Measurements from ENCODE around the gene ERO1B.
"Not testable (repeated sequence)": the region's sequence is repeated elsewhere in the genome, so short reads cannot be mapped to it uniquely, and the experiment has no call there.

Gene ERO1B, protein sequence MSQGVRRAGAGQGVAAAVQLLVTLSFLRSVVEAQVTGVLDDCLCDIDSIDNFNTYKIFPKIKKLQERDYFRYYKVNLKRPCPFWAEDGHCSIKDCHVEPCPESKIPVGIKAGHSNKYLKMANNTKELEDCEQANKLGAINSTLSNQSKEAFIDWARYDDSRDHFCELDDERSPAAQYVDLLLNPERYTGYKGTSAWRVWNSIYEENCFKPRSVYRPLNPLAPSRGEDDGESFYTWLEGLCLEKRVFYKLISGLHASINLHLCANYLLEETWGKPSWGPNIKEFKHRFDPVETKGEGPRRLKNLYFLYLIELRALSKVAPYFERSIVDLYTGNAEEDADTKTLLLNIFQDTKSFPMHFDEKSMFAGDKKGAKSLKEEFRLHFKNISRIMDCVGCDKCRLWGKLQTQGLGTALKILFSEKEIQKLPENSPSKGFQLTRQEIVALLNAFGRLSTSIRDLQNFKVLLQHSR

GRCh38 chr1:236281654-236282424 lies at the start of gene ERO1B:
ERO1B (minus strand) TSS chr1:236281958; CDS start chr1:236281783, 175 bp downstream.
- no peak for FAIRE-seq

- FAIRE-seq = not testable (repeated sequence)
Observed at GRCh38 chr1:236331412-236331811, 49.7 kb upstream of the ERO1B start.

DNA sequence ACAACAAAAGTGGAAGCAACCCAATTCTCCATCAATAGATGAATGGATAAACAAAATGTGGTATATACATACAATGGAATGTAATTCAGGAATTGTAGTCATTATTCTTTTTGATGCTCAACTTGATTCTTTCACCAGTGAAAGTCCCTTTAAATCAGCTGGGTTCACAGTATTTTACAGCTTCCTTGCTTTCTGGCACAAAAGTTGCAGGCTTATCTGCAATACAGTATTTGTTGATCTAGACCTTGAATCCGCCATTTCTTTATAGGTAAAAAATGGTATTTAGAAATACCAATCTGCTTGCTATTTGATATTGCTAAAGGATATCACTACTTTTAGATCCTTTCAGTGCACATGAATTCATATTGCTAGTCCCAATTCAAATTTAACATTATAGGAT lies 44.7 kb upstream of the ERO1B start:
- no peak for FAIRE-seq

- no peak for FAIRE-seq
Observed at GRCh38 chr1:236325567-236325966, 43.8 kb upstream of the ERO1B start.

- FAIRE-seq = no peak
Observed at GRCh38 chr1:236323819-236324411, 42.2 kb upstream of the ERO1B start.

GRCh38 chr1:236322566-236323409 lies 41.0 kb upstream of the ERO1B start:
- FAIRE-seq = no peak

DNA sequence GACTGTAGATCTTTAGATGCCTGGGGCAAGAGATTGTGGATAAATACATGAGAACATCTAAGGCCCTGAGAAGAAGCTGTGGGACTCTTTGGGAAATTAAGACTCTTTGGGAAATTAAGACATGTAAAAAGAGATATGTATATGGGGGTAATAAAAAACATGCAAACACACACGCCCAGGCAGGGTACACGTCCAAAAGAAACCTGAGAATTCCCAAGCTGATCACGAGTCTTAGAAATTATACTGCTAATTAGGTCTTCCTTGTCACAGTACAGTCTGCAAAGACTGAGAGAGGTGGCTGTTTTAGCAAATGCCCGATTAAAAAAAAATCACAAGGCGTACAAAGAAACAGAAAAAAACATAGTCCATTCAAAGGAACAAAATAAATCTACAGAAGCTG lies 39.3 kb upstream of the ERO1B start:
- FAIRE-seq = no peak

- no peak for FAIRE-seq
Observed at GRCh38 chr1:236320671-236321070, 38.9 kb upstream of the ERO1B start.

DNA sequence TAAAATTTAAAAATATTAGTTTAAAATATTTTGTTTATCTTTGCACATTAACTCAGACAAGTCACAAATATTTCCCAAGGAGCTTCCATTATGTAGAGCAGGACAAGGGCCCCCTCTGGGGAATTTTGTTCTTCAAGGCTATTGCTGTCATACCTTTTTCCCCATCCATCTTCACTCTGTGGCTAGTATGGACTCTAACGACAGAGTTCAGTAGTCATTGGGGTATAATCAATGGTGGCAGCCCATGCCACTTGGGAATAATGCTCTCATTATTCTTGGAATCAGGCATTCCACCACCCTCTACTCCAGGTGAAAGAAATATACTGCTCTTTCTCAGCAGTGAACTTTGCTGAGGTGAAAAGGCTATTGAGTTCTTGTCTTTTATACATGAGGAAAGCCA lies 38.5 kb upstream of the ERO1B start:
- no peak for FAIRE-seq

GRCh38 chr1:236316437-236316836 lies 34.7 kb upstream of the ERO1B start:
- no peak for FAIRE-seq

- FAIRE-seq = no peak
Observed at GRCh38 chr1:236315518-236315917, 33.8 kb upstream of the ERO1B start.

- no peak for FAIRE-seq
Observed at GRCh38 chr1:236315092-236315491, 33.3 kb upstream of the ERO1B start.

- FAIRE-seq = not testable (repeated sequence)
Observed at GRCh38 chr1:236314050-236314449, 32.3 kb upstream of the ERO1B start.

- no peak for FAIRE-seq
Observed at GRCh38 chr1:236313427-236313826, 31.7 kb upstream of the ERO1B start.

DNA sequence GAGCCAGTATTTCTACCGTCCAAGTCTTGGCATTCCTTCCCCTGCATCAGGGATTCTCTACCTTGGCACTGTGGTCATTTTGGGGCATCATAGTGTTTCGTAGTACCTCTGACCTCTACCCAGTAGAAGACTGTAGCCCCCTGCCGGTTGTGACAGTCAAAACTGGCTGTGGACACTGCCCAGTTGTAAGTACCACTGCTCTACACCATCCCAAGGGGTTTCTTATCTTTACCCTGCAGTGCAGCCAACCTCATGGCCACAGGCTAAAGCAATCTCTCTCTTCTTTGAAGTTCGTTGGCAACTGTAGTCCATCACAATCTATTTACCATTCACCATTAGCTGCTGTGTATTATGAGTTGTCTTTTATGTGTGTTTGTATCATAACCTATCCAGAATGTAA lies 29.3 kb upstream of the ERO1B start:
- FAIRE-seq = no peak

- FAIRE-seq = no peak
Observed at GRCh38 chr1:236308827-236309226, 27.1 kb upstream of the ERO1B start.

GRCh38 chr1:236307435-236307834 lies 25.7 kb upstream of the ERO1B start:
- FAIRE-seq = no peak

GRCh38 chr1:236304682-236305081 lies 22.9 kb upstream of the ERO1B start:
- FAIRE-seq = no peak

DNA sequence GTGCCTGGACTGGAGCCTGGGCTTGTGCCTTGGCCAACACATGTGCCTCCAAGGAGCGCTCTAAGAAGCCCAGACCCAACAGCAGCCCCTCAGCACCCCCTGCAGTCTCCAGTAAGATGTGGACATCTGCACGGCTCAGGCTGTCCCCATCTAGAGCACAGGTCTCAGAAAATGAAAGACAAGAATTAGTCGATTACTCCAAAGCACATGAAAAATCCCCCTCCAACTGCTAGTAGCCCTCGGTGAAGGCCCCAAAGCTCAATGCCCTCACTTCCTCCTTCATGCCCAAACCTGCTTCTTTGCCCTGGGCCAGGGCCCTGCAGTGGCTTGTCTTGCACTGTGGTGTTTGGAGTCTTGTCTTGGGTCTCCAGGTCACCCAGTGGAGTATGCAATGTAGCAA lies 21.9 kb upstream of the ERO1B start:
- FAIRE-seq = no peak

- FAIRE-seq = no peak
Observed at GRCh38 chr1:236302941-236303340, 21.2 kb upstream of the ERO1B start.

- no peak for FAIRE-seq
Observed at GRCh38 chr1:236301958-236302335, 20.2 kb upstream of the ERO1B start.

GRCh38 chr1:236301080-236301957 lies 19.6 kb upstream of the ERO1B start:
- FAIRE-seq = no peak
